ENCODE data around the gene RNF212.
A peak's percentile ranks its signal among the peaks of the same experiment; 100 is the strongest.

RNF212 gene

GRCh38 chr4:1113311-1114009 lies at the start of gene RNF212:
RNF212 (minus strand) TSS chr4:1113564; CDS start chr4:1113464, 100 bp downstream.
- peak within 1 kb of the TSS; percentile 53 for H3K4me3 ChIP-seq (ENCODE audit: low read depth, low read length)
- DNase-seq (ENCODE audit: low read depth), result peak; percentile 15
- TF ChIP-seq CTCF (conservative IDR thresholded peaks at IDR 0.05; ENCODE audit: low read depth, low read length), result no peak

GRCh38 chr4:1160351-1160750 lies 47.0 kb upstream of the RNF212 start:
- TF ChIP-seq CTCF (conservative IDR thresholded peaks at IDR 0.05; ENCODE audit: low read depth, low read length), result no peak
- H3K4me3 ChIP-seq (ENCODE audit: low read depth, low read length), result no peak overlapping the region
- DNase-seq (ENCODE audit: low read depth), result no peak

- H3K4me3 ChIP-seq (ENCODE audit: low read depth, low read length), result no peak overlapping the region
- TF ChIP-seq CTCF (conservative IDR thresholded peaks at IDR 0.05; ENCODE audit: low read depth, low read length), result no peak
- no peak for DNase-seq (ENCODE audit: low read depth)
These were observed 42.7 kb upstream of the RNF212 start for GRCh38 chr4:1156069-1156468.

- DNase-seq (ENCODE audit: low read depth), result no peak
- TF ChIP-seq CTCF (conservative IDR thresholded peaks at IDR 0.05; ENCODE audit: low read depth, low read length), result no peak
- no peak overlapping the region for H3K4me3 ChIP-seq (ENCODE audit: low read depth, low read length)
These were observed 42.0 kb upstream of the RNF212 start for GRCh38 chr4:1155314-1155713.

- no peak overlapping the region for H3K4me3 ChIP-seq (ENCODE audit: low read depth, low read length)
- TF ChIP-seq CTCF (conservative IDR thresholded peaks at IDR 0.05; ENCODE audit: low read depth, low read length), result no peak
- no peak for DNase-seq (ENCODE audit: low read depth)
These were observed 41.3 kb upstream of the RNF212 start for GRCh38 chr4:1154523-1155182.

GRCh38 chr4:1154126-1154522 lies 40.8 kb upstream of the RNF212 start:
- DNase-seq (ENCODE audit: low read depth), result no peak
- no peak overlapping the region for H3K4me3 ChIP-seq (ENCODE audit: low read depth, low read length)
- TF ChIP-seq CTCF (conservative IDR thresholded peaks at IDR 0.05; ENCODE audit: low read depth, low read length), result no peak

Data from choroid plexus epithelial cell (primary cell).